DMS 273 (cell line): ENCODE data around the gene RPRD1B.
A peak's percentile ranks its signal among the peaks of the same experiment; 100 is the strongest.
"Not testable (repeated sequence)": the region's sequence is repeated elsewhere in the genome, so short reads cannot be mapped to it uniquely, and the experiment has no call there.

Source experiments
- DNase-seq: peaks from one replicate; lab custom pipeline; 2025; ENCODE audit not compliant: unreplicated experiment; lab: John Stamatoyannopoulos, UW

RPRD1B gene

GRCh38 chr20:38001173-38001875 is 32.2 kb upstream of the RPRD1B start:
- DNase-seq: no peak

GRCh38 chr20:38001981-38002380 is 31.6 kb upstream of the RPRD1B start:
- no peak for DNase-seq

GRCh38 chr20:38002422-38002821 is 31.1 kb upstream of the RPRD1B start:
- no peak for DNase-seq

- DNase-seq: no peak
Measured at GRCh38 chr20:38004416-38004815, 29.1 kb upstream of the RPRD1B start.

GRCh38 chr20:38005903-38006302 is 27.6 kb upstream of the RPRD1B start:
- no peak for DNase-seq

GRCh38 chr20:38007526-38007925 is 26.0 kb upstream of the RPRD1B start:
- peak; percentile 87 for DNase-seq

GRCh38 chr20:38008233-38008944 is 25.2 kb upstream of the RPRD1B start:
- DNase-seq: no peak

- DNase-seq: not testable (repeated sequence)
Measured at GRCh38 chr20:38009416-38009815, 24.1 kb upstream of the RPRD1B start.

GRCh38 chr20:38011696-38012095 is 21.9 kb upstream of the RPRD1B start:
- DNase-seq: peak; percentile 33

- no peak for DNase-seq
Measured at GRCh38 chr20:38012332-38012731, 21.2 kb upstream of the RPRD1B start.

GRCh38 chr20:38013887-38014286 is 19.7 kb upstream of the RPRD1B start:
- no peak for DNase-seq

GRCh38 chr20:38017959-38018358 is 15.6 kb upstream of the RPRD1B start:
- no peak for DNase-seq

GRCh38 chr20:38018385-38018784 is 15.2 kb upstream of the RPRD1B start:
- DNase-seq: no peak

GRCh38 chr20:38021087-38021772 is 12.3 kb upstream of the RPRD1B start:
- no peak for DNase-seq

- DNase-seq: peak; percentile 31
Measured at GRCh38 chr20:38023181-38024001, 10.2 kb upstream of the RPRD1B start.

- no peak for DNase-seq
Measured at GRCh38 chr20:38024496-38024895, 9.1 kb upstream of the RPRD1B start.

- no peak for DNase-seq
Measured at GRCh38 chr20:38029453-38029852, 4.1 kb upstream of the RPRD1B start.

GRCh38 chr20:38031957-38032356 is 1.6 kb upstream of the RPRD1B start:
- DNase-seq: no peak

- DNase-seq: peak; percentile 82
Measured at GRCh38 chr20:38032585-38033329, 789 bp upstream of the RPRD1B start.

- peak; percentile 49 for DNase-seq
Measured at GRCh38 chr20:38034108-38034649, 633 bp downstream of the RPRD1B start.
